Liver (tissue), 9 donors: ENCODE results near the gene TMEM245. TPM values are rescaled to one million over a fixed set of nuclear protein-coding genes. Genes with fewer than 3 reads are reported as not detected.

Experiments
- DNase-seq: peaks from one replicate; pipeline ENCODE4 v3.0.0-alpha.2; 2017; ENCODE audit warnings: low spot score
- H3K27ac ChIP-seq, 2 donors: one replicate each; pipeline ENCODE4 v1.7.0; 2013; ENCODE audit warnings: inconsistent platforms in 2 of 2, low read length in 2 of 2, control low read depth in 1 of 2, low read depth in 1 of 2, mild to moderate bottlenecking in 1 of 2
- H3K27me3 ChIP-seq, 4 donors: one replicate each; pipeline versions ENCODE4 v1.6.1 to v1.7.0; 2013; ENCODE audit warnings: low read length in 3 of 4, inconsistent platforms in 1 of 4, mild to moderate bottlenecking in 1 of 4, moderate library complexity in 1 of 4; ENCODE audit not compliant: control insufficient read depth in 4 of 4, insufficient read depth in 4 of 4
- H3K36me3 ChIP-seq, 4 donors: one replicate each; pipeline versions ENCODE4 v1.6.1 to v1.7.0; 2013; ENCODE audit warnings: low read length in 3 of 4, mild to moderate bottlenecking in 3 of 4, low read depth in 1 of 4, moderate library complexity in 1 of 4; ENCODE audit not compliant: control insufficient read depth in 4 of 4, insufficient read depth in 3 of 4
- H3K4me1 ChIP-seq, 4 donors: one replicate each; pipeline versions ENCODE4 v1.6.1 to v1.7.0; 2013; ENCODE audit warnings: low read length in 3 of 4, mild to moderate bottlenecking in 3 of 4, moderate library complexity in 1 of 4; ENCODE audit not compliant: control insufficient read depth in 4 of 4, insufficient read depth in 4 of 4
- H3K4me3 ChIP-seq, 3 donors: one replicate each; pipeline versions ENCODE4 v1.6.1 to v1.7.0; 2013; ENCODE audit warnings: low read length in 3 of 3, control low read depth in 1 of 3, low read depth in 1 of 3, mild to moderate bottlenecking in 1 of 3
- H3K9ac ChIP-seq, 2 donors: one replicate each; pipeline ENCODE4 v1.7.0; 2013; ENCODE audit warnings: low read length in 2 of 2, mild to moderate bottlenecking in 2 of 2, moderate library complexity in 2 of 2, control low read depth in 1 of 2, low read depth in 1 of 2
- H3K9me3 ChIP-seq, 4 donors: one replicate each; pipeline versions ENCODE4 v1.6.1 to v1.7.0; 2013; ENCODE audit warnings: low read length in 3 of 4; ENCODE audit not compliant: control insufficient read depth in 4 of 4
- ATF3 ChIP-seq: IDR thresholded peaks from 2 replicates; pipeline ENCODE4 v1.6.1; 2016; ENCODE audit warnings: antibody characterized with exemption
- CTCF ChIP-seq: fragments of 150-350 bp; IDR thresholded peaks from 2 replicates; pipeline ENCODE4 v1.5.1; 2017; ENCODE audit warnings: improper control_type of control experiment, low read depth, low read length; ENCODE audit not compliant: missing input control
- EGR1 ChIP-seq, 2 donors: IDR thresholded peaks; 2 replicates each; pipeline ENCODE4 v1.6.1; 2016 to 2018; ENCODE audit warnings: antibody characterized with exemption in 2 of 2, low read depth in 2 of 2
- FOXA1 ChIP-seq: IDR thresholded peaks from 2 replicates; pipeline ENCODE4 v1.6.1; 2016; ENCODE audit warnings: antibody characterized with exemption
- FOXA2 ChIP-seq: IDR thresholded peaks from 2 replicates; pipeline ENCODE4 v1.6.1; 2016; ENCODE audit warnings: antibody characterized with exemption
- GABPA ChIP-seq, 2 donors: IDR thresholded peaks in 1 of 2; conservative IDR thresholded peaks in 1 of 2; 2 replicates each; pipeline ENCODE4 v1.6.1; 2016; ENCODE audit warnings: antibody characterized with exemption in 2 of 2, mild to moderate bottlenecking in 1 of 2, moderate library complexity in 1 of 2
- HNF4A ChIP-seq, 2 donors: conservative IDR thresholded peaks; 2 replicates each; pipeline ENCODE4 v1.6.1; 2016; ENCODE audit warnings: antibody characterized with exemption in 2 of 2, mild to moderate bottlenecking in 2 of 2
- HNF4G ChIP-seq: IDR thresholded peaks from 2 replicates; pipeline ENCODE4 v1.6.1; 2016; ENCODE audit warnings: antibody characterized with exemption
- JUND ChIP-seq, 2 donors: IDR thresholded peaks; 2 replicates each; pipeline ENCODE4 v1.6.1; 2016; ENCODE audit warnings: antibody characterized with exemption in 2 of 2
- MAX ChIP-seq: IDR thresholded peaks from 2 replicates; pipeline ENCODE4 v1.6.1; 2016; ENCODE audit warnings: antibody characterized with exemption
- RAD21 ChIP-seq, 2 donors: IDR thresholded peaks; 2 replicates each; pipeline ENCODE4 v1.6.1; 2016; ENCODE audit warnings: antibody characterized with exemption in 2 of 2, mild to moderate bottlenecking in 2 of 2
- REST ChIP-seq: IDR thresholded peaks from 2 replicates; pipeline ENCODE4 v1.6.1; 2016; ENCODE audit warnings: antibody characterized with exemption, mild to moderate bottlenecking
- RXRA ChIP-seq, 2 donors: IDR thresholded peaks; 2 replicates each; pipeline ENCODE4 v1.6.1; 2017 to 2018; ENCODE audit warnings: antibody characterized with exemption in 2 of 2, mild to moderate bottlenecking in 1 of 2
- TAF1 ChIP-seq: conservative IDR thresholded peaks from 2 replicates; pipeline ENCODE4 v1.6.1; 2016; ENCODE audit warnings: antibody characterized with exemption, mild to moderate bottlenecking
- YY1 ChIP-seq: IDR thresholded peaks from 2 replicates; pipeline ENCODE4 v1.6.1; 2016; ENCODE audit warnings: antibody characterized with exemption, mild to moderate bottlenecking
- ZBTB33 ChIP-seq: IDR thresholded peaks from 2 replicates; pipeline ENCODE4 v1.6.1; 2016; ENCODE audit warnings: antibody characterized with exemption
- WGBS: extraction: QIAGEN DNeasy Blood & Tissue Kit; methylation state at CpG from one replicate; pipeline ENCODE4 v1.1.7; 2013; 5-methylcytosine and 5-hydroxymethylcytosine counted together
- polyA plus RNA-seq, 2 donors: library from polyadenylated mRNA; stranded (reverse) in 1 of 2; unstranded in 1 of 2; fragments of 200-250 nt in 1 of 2; fragments of >200 nt in 1 of 2; fragmentation: Nextera tagmentation in 1 of 2; extraction: Ambion mirVana in 1 of 2; gene quantifications; one replicate each; pipeline versions ENCODE4 v1.2.1 to v1.2.3, GENCODE V29; 2013 to 2015
- total RNA-seq, 2 donors: library from RNA; depleted of rRNA; stranded (reverse); fragments of >200 nt; gene quantifications; one replicate each; pipeline ENCODE4 v1.2.3, GENCODE V29; 2014
- donor health status: healthy.
- donor health status: healthy.
- donor health status: healthy.
- donor health status: healthy.
- donor health status: healthy.

Gene TMEM245
- total and polyA plus RNA-seq, 4 donors = 13.7 to 75.3 (median 31.2) TPM

- 95% methylated on average over 4 of the region's 4 CpGs for whole genome bisulfite sequencing
- H3K36me3 ChIP-seq = peaks cover 2 to 8% (median 5%) of the 10 kb centered on the region in 4 donors
These were observed 89.3 kb downstream of the TMEM245 start for GRCh38 chr9:109030426-109030825.

GRCh38 chr9:109028457-109028856, 91.3 kb downstream of the TMEM245 start:
- peaks cover 0 to 8% (median 5%) of the 10 kb centered on the region in 4 donors for H3K36me3 ChIP-seq
- WGBS = 98% methylated on average over 4 of the region's 4 CpGs
- no peaks in the 10 kb centered on the region for H3K9me3 ChIP-seq
- no peak overlapping the region for H3K27ac ChIP-seq
- H3K4me1 ChIP-seq = peaks cover 0 to 1% (median 0%) of the 10 kb centered on the region in 4 donors
- TF ChIP-seq CTCF (no peak), RAD21 (IDR thresholded peaks at IDR 0.05) (no peak), RXRA (IDR thresholded peaks at IDR 0.05) (no peak), FOXA2 (no peak), HNF4G (no peak), ATF3 (no peak), EGR1 (IDR thresholded peaks at IDR 0.05; ENCODE audit: low read depth in 2 of 2) (no peak), ZBTB33 (no peak), JUND (IDR thresholded peaks at IDR 0.05) (no peak), HNF4A (conservative IDR thresholded peaks at IDR 0.05) (no peak), YY1 (no peak), MAX (no peak), GABPA (IDR thresholded peaks at IDR 0.05 in 1 of 2, conservative IDR thresholded peaks at IDR 0.05 in 1 of 2) (no peak), TAF1 (no peak)
- H3K9ac ChIP-seq = no peak overlapping the region
- no peaks in the 10 kb centered on the region for H3K27me3 ChIP-seq
- no peak overlapping the region for H3K4me3 ChIP-seq
- DNase-seq = no peak

More at GRCh38 chr9:109030426-109030825, 89.3 kb downstream of the TMEM245 start:
- peaks cover 0 to 1% (median under 1%) of the 10 kb centered on the region in 4 donors for H3K4me1 ChIP-seq
- H3K4me3 ChIP-seq = no peak overlapping the region
- H3K27me3 ChIP-seq = no peaks in the 10 kb centered on the region
- no peak for DNase-seq
- H3K9me3 ChIP-seq = no peaks in the 10 kb centered on the region
- TF ChIP-seq HNF4A (conservative IDR thresholded peaks at IDR 0.05) (no peak), EGR1 (IDR thresholded peaks at IDR 0.05; ENCODE audit: low read depth in 2 of 2) (no peak), FOXA1 (no peak), RXRA (IDR thresholded peaks at IDR 0.05) (no peak), REST (no peak), GABPA (IDR thresholded peaks at IDR 0.05 in 1 of 2, conservative IDR thresholded peaks at IDR 0.05 in 1 of 2) (no peak)
- H3K9ac ChIP-seq = no peak overlapping the region
- no peak overlapping the region for H3K27ac ChIP-seq
